Measurements from ENCODE around the gene SCML1. TPM values are rescaled to one million over a fixed set of nuclear protein-coding genes. Genes with fewer than 3 reads are reported as not detected.

The SCML1 gene
- total and polyA plus RNA-seq, 9 of the 15 experiments (the other 6 are each of a cell fraction or from before 2014, with no cell fraction given): 0.01 to 0.04 (median 0.04) TPM; not detected in 6

GRCh38 chrX:17769701-17770269 lies 32.5 kb downstream of the SCML1 start:
- Histone ChIP-seq H3K4me3 (no peak overlapping the region), H3K9me3 (replicated peaks; ENCODE audit: control insufficient read depth, insufficient read depth, low read depth, low read length) (no peaks in the 10 kb centered on the region), H3K9me1 (ENCODE audit: control insufficient read depth, insufficient read depth, low read length) (no peaks in the 10 kb centered on the region), H3K27ac (ENCODE audit: extremely low read depth, low read depth, low read length) (no peak overlapping the region), H3K4me2 (ENCODE audit: insufficient read depth, low read length) (no peak overlapping the region), H3K9ac (ENCODE audit: insufficient read depth in 1 of 2, low read depth in 2 of 2, low read length in 2 of 2) (no peak overlapping the region), H3K79me2 (ENCODE audit: control insufficient read depth, insufficient read depth, low read length) (no peaks in the 10 kb centered on the region), H3K27me3 (ENCODE audit: control insufficient read depth in 2 of 2, insufficient read depth in 2 of 2, low read length in 2 of 2) (no peaks in the 10 kb centered on the region), H2AFZ (ENCODE audit: low read depth, low read length) (no peak overlapping the region), H3K36me3 (ENCODE audit: control insufficient read depth, insufficient read depth, low read length) (no peaks in the 10 kb centered on the region), H3K4me1 (replicated peaks in 1 of 2; ENCODE audit: control insufficient read depth in 2 of 2, insufficient read depth in 2 of 2, low read length in 2 of 2) (no peaks in the 10 kb centered on the region), H4K20me1 (replicated peaks; ENCODE audit: control insufficient read depth, insufficient read depth, low read length) (no peaks in the 10 kb centered on the region; the same call in 1 of the 2 replicates)
- intact Hi-C loops (cut with micrococcal nuclease) (no loop called here), in situ Hi-C loops (cut with MboI) (no loop called here)
- no peak for ATAC-seq
- POLR2A ChIA-PET: no interaction called here
- BruUV-seq (replicated peaks): no TSS peak
- no peak for FAIRE-seq
- WGBS (ENCODE audit: insufficient coverage, low coverage, missing lambda C conversion rate): 0% methylated on average over 3 of the region's 3 CpGs
- CTCF ChIA-PET (ENCODE audit: low intra/inter-chr PET ratio): no interaction called here
- TF ChIP-seq ZNF318 (IDR thresholded peaks at IDR 0.05; ENCODE audit: borderline replicate concordance in 1 of 2, low read depth in 1 of 2) (no peak), NCOR1 (IDR thresholded peaks at IDR 0.05) (no peak)
- DNase-seq (ENCODE audit: extremely low read depth in 1 of 4, low spot score in 3 of 4): no peak

Measured in K562 (cell line).